Measurements from ENCODE around the gene CARF. TPM values are rescaled to one million over a fixed set of nuclear protein-coding genes. Genes with fewer than 3 reads are reported as not detected.
"Not testable (repeated sequence)": the region's sequence is repeated elsewhere in the genome, so short reads cannot be mapped to it uniquely, and the experiment has no call there.

Gene CARF
- total RNA-seq, 1 experiment from 2014 or later, result 4.2 TPM

DNA sequence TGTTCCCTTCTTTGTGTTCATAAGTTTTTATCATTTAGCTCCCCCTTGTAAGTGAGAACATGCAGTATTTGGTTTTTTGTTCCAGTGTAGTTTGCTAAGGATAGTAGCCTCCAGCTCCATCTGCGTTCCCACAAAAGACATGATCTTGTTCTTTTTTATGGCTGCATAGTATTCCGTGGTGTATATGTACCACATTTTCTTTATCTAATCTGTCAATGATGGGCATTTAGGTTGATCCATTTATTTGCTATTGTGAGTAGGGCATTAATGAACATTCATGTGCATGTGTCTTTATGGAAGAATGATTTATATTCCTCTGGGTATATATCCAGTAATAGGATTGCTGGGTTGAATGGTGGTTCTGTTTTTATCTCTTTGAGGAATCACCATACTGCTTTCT is 33.4 kb downstream of the CARF start:
- no peaks in the 10 kb centered on the region for H3K27me3 ChIP-seq (ENCODE audit: insufficient read depth, low read length)
- H2BK20ac ChIP-seq (ENCODE audit: low read depth, low read length, poor library complexity, severe bottlenecking), result no peak overlapping the region
- Mint-ChIP-seq H3K4me1 (peaks cover 2 to 3% of the 10 kb centered on the region in 2 experiments; a peak in 3 of 4 replicates), H3K27ac (no peak overlapping the region), H3K9me3 (peaks cover 34 to 35% of the 10 kb centered on the region in 2 experiments), H3K27me3 (ENCODE audit: low read depth) (no peaks in the 10 kb centered on the region), H3K4me3 (no peak overlapping the region), H3K36me3 (ENCODE audit: insufficient read depth in 1 of 3, low read depth in 3 of 3) (peaks cover 23 to 43% (median 41%) of the 10 kb centered on the region in 3 experiments; a peak in 6 of 7 replicates)
- H3K27ac ChIP-seq (ENCODE audit: insufficient read length, low read depth, low read length), result no peak overlapping the region
- H3K79me2 ChIP-seq (ENCODE audit: insufficient read depth, low read length), result no peaks in the 10 kb centered on the region
- H3K4me2 ChIP-seq (ENCODE audit: insufficient read depth, insufficient read length, low read length), result no peak overlapping the region
- H3K56ac ChIP-seq (ENCODE audit: insufficient read length, low read depth, low read length), result no peak overlapping the region
- no peak overlapping the region for H2AK5ac ChIP-seq (ENCODE audit: insufficient read length, low read length)
- WGBS (ENCODE audit: extremely low coverage, insufficient read length, low lambda C conversion rate), result no CpG with 5 or more reads among the region's 2 CpGs
- TF ChIP-seq, protein P1, sequence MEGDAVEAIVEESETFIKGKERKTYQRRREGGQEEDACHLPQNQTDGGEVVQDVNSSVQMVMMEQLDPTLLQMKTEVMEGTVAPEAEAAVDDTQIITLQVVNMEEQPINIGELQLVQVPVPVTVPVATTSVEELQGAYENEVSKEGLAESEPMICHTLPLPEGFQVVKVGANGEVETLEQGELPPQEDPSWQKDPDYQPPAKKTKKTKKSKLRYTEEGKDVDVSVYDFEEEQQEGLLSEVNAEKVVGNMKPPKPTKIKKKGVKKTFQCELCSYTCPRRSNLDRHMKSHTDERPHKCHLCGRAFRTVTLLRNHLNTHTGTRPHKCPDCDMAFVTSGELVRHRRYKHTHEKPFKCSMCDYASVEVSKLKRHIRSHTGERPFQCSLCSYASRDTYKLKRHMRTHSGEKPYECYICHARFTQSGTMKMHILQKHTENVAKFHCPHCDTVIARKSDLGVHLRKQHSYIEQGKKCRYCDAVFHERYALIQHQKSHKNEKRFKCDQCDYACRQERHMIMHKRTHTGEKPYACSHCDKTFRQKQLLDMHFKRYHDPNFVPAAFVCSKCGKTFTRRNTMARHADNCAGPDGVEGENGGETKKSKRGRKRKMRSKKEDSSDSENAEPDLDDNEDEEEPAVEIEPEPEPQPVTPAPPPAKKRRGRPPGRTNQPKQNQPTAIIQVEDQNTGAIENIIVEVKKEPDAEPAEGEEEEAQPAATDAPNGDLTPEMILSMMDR (conservative IDR thresholded peaks at IDR 0.05), result no peak
- no peak overlapping the region for H2BK15ac ChIP-seq (ENCODE audit: low read depth, low read length)
- H4K5ac ChIP-seq (ENCODE audit: insufficient read length, low read depth, low read length), result no peak overlapping the region
- H3K4ac ChIP-seq (ENCODE audit: low read depth, low read length), result no peak overlapping the region
- no peak overlapping the region for H2BK12ac ChIP-seq (ENCODE audit: insufficient read length, low read depth, low read length)
- H3T11ph ChIP-seq (ENCODE audit: low read length), result no peak overlapping the region
- DNase-seq, result no peak
- no peak overlapping the region for H4K91ac ChIP-seq (ENCODE audit: insufficient read length, low read depth, low read length)
- no peak overlapping the region for H3K23ac ChIP-seq (ENCODE audit: insufficient read length, low read depth, low read length)
- no peak overlapping the region for H3K9ac ChIP-seq (ENCODE audit: extremely low read depth, insufficient read length, low read length)
- H2BK5ac ChIP-seq (ENCODE audit: insufficient read length, low read length), result no peak overlapping the region
- no peak overlapping the region for H3K18ac ChIP-seq (ENCODE audit: insufficient read length, low read depth, low read length)
- no peaks in the 10 kb centered on the region for H4K20me1 ChIP-seq (ENCODE audit: control insufficient read depth, insufficient read depth, insufficient read length)
- no peaks in the 10 kb centered on the region for H3K4me1 ChIP-seq (ENCODE audit: insufficient read depth, low read length)
- H4K8ac ChIP-seq (replicated peaks; ENCODE audit: insufficient read length, low read depth, low read length), result no peak overlapping the region
- H2BK120ac ChIP-seq (ENCODE audit: low read depth, low read length, poor library complexity, severe bottlenecking), result no peak overlapping the region
- no peaks in the 10 kb centered on the region for H3K23me2 ChIP-seq (ENCODE audit: insufficient read length, low read depth, low read length, poor library complexity, severe bottlenecking)
- no peak overlapping the region for H2AFZ ChIP-seq (ENCODE audit: low read length)
- H3K14ac ChIP-seq (ENCODE audit: insufficient read depth, low read length), result no peak overlapping the region
- no peaks in the 10 kb centered on the region for H3K9me3 ChIP-seq (ENCODE audit: control insufficient read depth, low read depth, low read length)
- no peaks in the 10 kb centered on the region for H3K79me1 ChIP-seq (ENCODE audit: insufficient read depth, low read depth, low read length, poor library complexity, severe bottlenecking)

DNA sequence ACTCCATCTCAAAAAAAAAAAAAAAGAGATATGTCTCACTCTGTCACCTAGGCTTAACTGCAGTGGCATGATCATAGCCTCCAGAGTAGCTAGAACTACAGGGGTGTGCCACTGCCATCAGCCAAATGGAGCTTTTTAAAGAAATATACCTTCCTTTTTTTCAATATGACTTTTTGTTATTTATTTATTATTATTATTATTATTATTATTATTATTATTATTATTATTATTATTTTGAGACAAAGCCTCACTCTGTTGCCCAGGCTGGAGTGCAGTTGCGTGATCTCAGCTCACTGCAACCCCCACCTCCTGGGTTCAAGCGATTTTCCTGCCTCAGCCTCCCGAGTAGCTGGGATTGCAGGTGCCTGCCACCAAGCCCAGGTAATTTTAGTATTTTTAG is 37.3 kb downstream of the CARF start:
- H4K91ac ChIP-seq (ENCODE audit: insufficient read length, low read depth, low read length); H3K27ac ChIP-seq (ENCODE audit: insufficient read length, low read depth, low read length); H2BK120ac ChIP-seq (ENCODE audit: low read depth, low read length, poor library complexity, severe bottlenecking); H3K79me2 ChIP-seq (ENCODE audit: insufficient read depth, low read length); H3K14ac ChIP-seq (ENCODE audit: insufficient read depth, low read length); H3K4me1 ChIP-seq (ENCODE audit: insufficient read depth, low read length); H2AK5ac ChIP-seq (ENCODE audit: insufficient read length, low read length); H3T11ph ChIP-seq (ENCODE audit: low read length); H2BK5ac ChIP-seq (ENCODE audit: insufficient read length, low read length); H4K20me1 ChIP-seq (ENCODE audit: control insufficient read depth, insufficient read depth, insufficient read length); H3K9me3 ChIP-seq (ENCODE audit: control insufficient read depth, low read depth, low read length); H3K4me2 ChIP-seq (ENCODE audit: insufficient read depth, insufficient read length, low read length); H3K27me3 Mint-ChIP-seq (ENCODE audit: low read depth); H2BK12ac ChIP-seq (ENCODE audit: insufficient read length, low read depth, low read length); H3K23ac ChIP-seq (ENCODE audit: insufficient read length, low read depth, low read length); H3K79me1 ChIP-seq (ENCODE audit: insufficient read depth, low read depth, low read length, poor library complexity, severe bottlenecking); H3K23me2 ChIP-seq (ENCODE audit: insufficient read length, low read depth, low read length, poor library complexity, severe bottlenecking); H3K4me3 Mint-ChIP-seq; H3K4me1 Mint-ChIP-seq; H3K4ac ChIP-seq (ENCODE audit: low read depth, low read length); H2AFZ ChIP-seq (ENCODE audit: low read length); H4K8ac ChIP-seq (replicated peaks; ENCODE audit: insufficient read length, low read depth, low read length); H2BK20ac ChIP-seq (ENCODE audit: low read depth, low read length, poor library complexity, severe bottlenecking); H2BK15ac ChIP-seq (ENCODE audit: low read depth, low read length); H3K27me3 ChIP-seq (ENCODE audit: insufficient read depth, low read length); H3K56ac ChIP-seq (ENCODE audit: insufficient read length, low read depth, low read length); DNase-seq; H3K9ac ChIP-seq (ENCODE audit: extremely low read depth, insufficient read length, low read length); H4K5ac ChIP-seq (ENCODE audit: insufficient read length, low read depth, low read length); H3K18ac ChIP-seq (ENCODE audit: insufficient read length, low read depth, low read length); H3K27ac Mint-ChIP-seq: not testable (repeated sequence)
- peaks cover 34 to 35% of the 10 kb centered on the region in 2 experiments for H3K9me3 Mint-ChIP-seq
- H3K36me3 Mint-ChIP-seq (ENCODE audit: insufficient read depth in 1 of 3, low read depth in 3 of 3), result peaks cover 23 to 43% (median 39%) of the 10 kb centered on the region in 3 experiments; a peak in 6 of 7 replicates
- no CpG with 5 or more reads among the region's 3 CpGs for WGBS (ENCODE audit: extremely low coverage, insufficient read length, low lambda C conversion rate)
